ENCODE data around the gene PAFAH1B2.
"Not testable (repeated sequence)": the region's sequence is repeated elsewhere in the genome, so short reads cannot be mapped to it uniquely, and the experiment has no call there.

Gene PAFAH1B2

DNA sequence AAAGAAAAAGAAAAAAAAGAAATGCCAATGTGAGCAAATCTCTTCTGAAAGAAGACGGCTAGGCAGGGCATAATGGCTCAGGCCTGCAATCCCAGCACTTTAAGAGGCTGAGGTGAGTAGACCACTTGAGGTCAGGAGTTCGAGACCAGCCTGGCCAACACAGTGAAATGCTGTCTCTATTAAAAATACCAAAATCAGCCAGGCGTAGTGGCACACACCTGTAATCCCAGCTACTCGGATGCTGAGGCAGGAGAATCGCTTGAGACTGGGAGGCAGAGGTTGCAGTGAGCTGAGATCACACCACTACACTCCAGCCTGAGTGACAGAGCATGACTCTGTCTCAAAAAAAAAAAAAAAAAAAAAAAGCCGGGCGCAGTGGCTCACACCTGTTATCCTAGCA, 13.7 kb upstream of the PAFAH1B2 start:
- H3K9me3 ChIP-seq (ENCODE audit: control insufficient read depth, insufficient read depth, low read depth, low read length); H3K4me3 ChIP-seq (ENCODE audit: low read depth, low read length); H3K9ac ChIP-seq (ENCODE audit: low read length); H3K27me3 ChIP-seq (ENCODE audit: control insufficient read depth, insufficient read depth, low read length); H3K36me3 ChIP-seq (ENCODE audit: control insufficient read depth, insufficient read depth, low read length); H3K27ac ChIP-seq (ENCODE audit: low read depth, low read length); H3K4me1 ChIP-seq (ENCODE audit: control insufficient read depth, insufficient read depth, low read length): not testable (repeated sequence)

DNA sequence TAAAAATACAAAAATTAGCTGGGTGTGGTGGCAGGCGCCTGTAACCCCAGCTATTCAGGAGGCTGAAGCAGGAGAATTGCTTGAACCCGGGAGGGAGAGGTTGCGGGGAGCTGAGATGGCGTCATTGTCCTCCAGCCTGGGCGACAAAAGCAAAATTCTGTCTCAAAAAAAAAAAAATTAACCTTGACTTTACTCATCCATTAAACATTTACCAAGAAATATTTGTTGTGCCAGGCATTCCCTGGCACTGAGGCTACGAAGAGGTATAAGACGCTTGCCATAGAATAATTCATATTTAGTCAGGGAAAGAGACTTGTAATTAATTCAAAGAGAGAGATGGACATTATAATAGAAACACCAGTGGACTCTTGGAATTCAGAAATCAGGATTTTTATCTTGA, 13.2 kb upstream of the PAFAH1B2 start:
- Histone ChIP-seq H3K4me3 (ENCODE audit: low read depth, low read length) (no peak overlapping the region), H3K27me3 (ENCODE audit: control insufficient read depth, insufficient read depth, low read length) (peaks cover 3% of the 10 kb centered on the region; the same call in 1 of the 2 replicates), H3K9ac (ENCODE audit: low read length) (no peak overlapping the region), H3K36me3 (ENCODE audit: control insufficient read depth, insufficient read depth, low read length) (no peaks in the 10 kb centered on the region), H3K9me3 (ENCODE audit: control insufficient read depth, insufficient read depth, low read depth, low read length) (no peaks in the 10 kb centered on the region), H3K27ac (ENCODE audit: low read depth, low read length) (no peak overlapping the region), H3K4me1 (ENCODE audit: control insufficient read depth, insufficient read depth, low read length) (no peaks in the 10 kb centered on the region)

DNA sequence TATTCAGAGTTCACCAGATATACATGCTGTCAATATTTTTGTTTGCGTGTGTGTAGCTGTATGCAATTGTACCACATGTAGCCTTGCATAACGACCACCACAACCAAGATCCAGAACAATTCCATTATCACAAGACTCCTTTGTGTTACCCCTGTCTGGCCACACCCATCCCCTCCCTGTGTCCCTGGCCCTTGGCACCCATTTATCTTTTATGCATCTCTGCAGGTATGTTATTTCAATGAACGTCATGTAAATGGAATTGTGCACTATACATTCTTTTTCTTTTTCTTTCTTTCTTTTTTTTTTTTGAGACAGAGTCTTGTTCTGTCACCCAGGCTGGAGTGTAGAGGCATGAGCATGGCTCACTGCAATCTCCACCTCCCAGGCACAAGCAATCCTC, 9.7 kb upstream of the PAFAH1B2 start:
- Histone ChIP-seq H3K4me1 (ENCODE audit: control insufficient read depth, insufficient read depth, low read length) (peaks cover 3% of the 10 kb centered on the region; the same call in 1 of the 2 replicates), H3K27me3 (ENCODE audit: control insufficient read depth, insufficient read depth, low read length) (no peaks in the 10 kb centered on the region), H3K36me3 (ENCODE audit: control insufficient read depth, insufficient read depth, low read length) (no peaks in the 10 kb centered on the region), H3K27ac (ENCODE audit: low read depth, low read length) (no peak overlapping the region), H3K9ac (ENCODE audit: low read length) (no peak overlapping the region), H3K9me3 (ENCODE audit: control insufficient read depth, insufficient read depth, low read depth, low read length) (no peaks in the 10 kb centered on the region), H3K4me3 (ENCODE audit: low read depth, low read length) (no peak overlapping the region)

DNA sequence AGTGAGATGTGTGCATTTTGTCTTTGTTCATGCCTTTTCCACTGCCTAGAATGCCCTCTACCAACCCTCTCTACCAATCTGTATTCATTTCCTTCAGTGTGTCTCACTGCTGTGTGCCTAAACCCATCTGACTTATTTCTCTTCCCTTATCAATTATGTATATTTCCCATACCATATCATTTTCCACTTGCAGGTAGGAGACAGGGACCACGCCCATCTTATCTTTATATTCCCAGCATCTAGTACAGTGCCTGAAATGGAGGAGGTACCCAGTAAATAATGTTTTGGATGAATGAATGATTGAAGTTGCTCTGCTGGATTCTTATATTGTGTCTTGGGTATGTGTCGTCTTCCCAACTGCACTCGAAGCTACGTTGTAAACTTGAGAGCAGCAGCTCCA, 9.1 kb upstream of the PAFAH1B2 start:
- not testable (repeated sequence) for H3K4me3 ChIP-seq (ENCODE audit: low read depth, low read length); H3K36me3 ChIP-seq (ENCODE audit: control insufficient read depth, insufficient read depth, low read length); H3K4me1 ChIP-seq (ENCODE audit: control insufficient read depth, insufficient read depth, low read length); H3K9me3 ChIP-seq (ENCODE audit: control insufficient read depth, insufficient read depth, low read depth, low read length); H3K27me3 ChIP-seq (ENCODE audit: control insufficient read depth, insufficient read depth, low read length); H3K9ac ChIP-seq (ENCODE audit: low read length); H3K27ac ChIP-seq (ENCODE audit: low read depth, low read length)

DNA sequence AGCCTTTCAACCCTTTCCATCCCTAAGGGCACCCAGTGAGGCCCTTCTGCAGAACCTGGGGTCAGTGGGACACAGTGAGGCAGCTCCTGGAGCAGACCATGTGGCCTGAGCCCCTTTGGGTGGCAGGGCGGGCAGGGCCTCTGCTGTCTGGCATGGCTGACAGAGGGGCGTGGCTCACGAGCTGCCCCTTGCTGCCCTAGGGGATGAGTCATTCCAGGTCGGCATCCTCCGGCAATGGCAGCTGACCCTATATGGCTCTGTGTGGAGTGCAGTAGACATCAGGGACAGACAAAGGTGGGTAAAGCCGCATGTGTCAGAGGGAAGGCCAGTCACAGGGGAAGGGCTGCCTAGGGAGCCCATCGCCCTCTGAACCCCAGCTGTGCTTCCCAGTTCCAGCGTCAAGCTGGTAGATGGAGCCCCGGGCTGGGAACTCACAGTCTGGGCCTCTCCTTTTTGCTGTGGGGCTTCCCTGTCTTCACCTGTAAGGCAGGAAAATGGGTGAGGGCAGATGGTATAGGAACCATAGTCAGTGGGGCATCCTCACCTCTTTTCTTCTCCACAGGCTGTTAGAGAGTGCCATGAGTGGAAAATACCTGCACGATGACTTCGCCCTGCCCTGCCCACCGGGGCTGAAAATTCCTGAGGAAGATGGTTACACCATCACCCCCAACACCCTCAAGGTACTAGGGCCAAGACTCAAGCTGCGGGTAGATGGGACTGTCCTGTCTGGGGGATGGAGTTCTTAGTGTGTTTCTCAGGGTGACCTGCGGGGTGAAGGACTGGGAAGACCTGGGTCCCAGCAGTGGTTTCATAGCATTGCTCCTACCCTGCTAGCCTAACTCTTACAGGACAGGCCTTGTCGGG, 6.6 kb upstream of the PAFAH1B2 start:
- not testable (repeated sequence) for H3K36me3 ChIP-seq (ENCODE audit: control insufficient read depth, insufficient read depth, low read length)

DNA sequence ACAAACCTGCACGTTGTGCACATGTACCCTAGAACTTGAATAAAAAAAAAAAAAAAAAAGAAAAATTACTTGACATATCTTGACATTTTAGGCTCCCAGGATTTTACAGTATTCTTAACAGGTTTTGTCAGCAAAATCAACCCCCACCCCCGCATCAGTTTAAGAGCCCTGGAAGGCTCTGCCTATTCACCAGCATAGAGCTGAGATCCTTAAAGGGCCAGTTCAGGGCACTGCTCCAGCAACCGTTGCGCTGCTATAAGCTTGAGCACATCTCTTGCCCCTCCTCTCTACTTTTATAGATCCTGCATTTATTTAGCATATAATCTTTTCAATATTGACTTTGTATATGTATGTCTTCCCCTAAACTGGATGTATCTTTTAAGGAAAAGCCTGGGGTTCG, 697 bp upstream of the PAFAH1B2 start:
- Histone ChIP-seq H3K9me3 (ENCODE audit: control insufficient read depth, insufficient read depth, low read depth, low read length) (no peaks in the 10 kb centered on the region), H3K27me3 (ENCODE audit: control insufficient read depth, insufficient read depth, low read length) (no peaks in the 10 kb centered on the region), H3K27ac (ENCODE audit: low read depth, low read length) (peak overlapping the region; percentile 92; the same call in 1 of the 2 replicates), H3K9ac (ENCODE audit: low read length) (peak overlapping the region; percentile 93), H3K36me3 (ENCODE audit: control insufficient read depth, insufficient read depth, low read length) (peaks cover 27% of the 10 kb centered on the region), H3K4me1 (ENCODE audit: control insufficient read depth, insufficient read depth, low read length) (peaks cover 10% of the 10 kb centered on the region), H3K4me3 (ENCODE audit: low read depth, low read length) (peak overlapping the region; percentile 81)

More for the DNA sequence above, 6.6 kb upstream of the PAFAH1B2 start:
- not testable (repeated sequence) for H3K9ac ChIP-seq (ENCODE audit: low read length); H3K9me3 ChIP-seq (ENCODE audit: control insufficient read depth, insufficient read depth, low read depth, low read length); H3K27ac ChIP-seq (ENCODE audit: low read depth, low read length); H3K4me3 ChIP-seq (ENCODE audit: low read depth, low read length); H3K27me3 ChIP-seq (ENCODE audit: control insufficient read depth, insufficient read depth, low read length); H3K4me1 ChIP-seq (ENCODE audit: control insufficient read depth, insufficient read depth, low read length)

DNA sequence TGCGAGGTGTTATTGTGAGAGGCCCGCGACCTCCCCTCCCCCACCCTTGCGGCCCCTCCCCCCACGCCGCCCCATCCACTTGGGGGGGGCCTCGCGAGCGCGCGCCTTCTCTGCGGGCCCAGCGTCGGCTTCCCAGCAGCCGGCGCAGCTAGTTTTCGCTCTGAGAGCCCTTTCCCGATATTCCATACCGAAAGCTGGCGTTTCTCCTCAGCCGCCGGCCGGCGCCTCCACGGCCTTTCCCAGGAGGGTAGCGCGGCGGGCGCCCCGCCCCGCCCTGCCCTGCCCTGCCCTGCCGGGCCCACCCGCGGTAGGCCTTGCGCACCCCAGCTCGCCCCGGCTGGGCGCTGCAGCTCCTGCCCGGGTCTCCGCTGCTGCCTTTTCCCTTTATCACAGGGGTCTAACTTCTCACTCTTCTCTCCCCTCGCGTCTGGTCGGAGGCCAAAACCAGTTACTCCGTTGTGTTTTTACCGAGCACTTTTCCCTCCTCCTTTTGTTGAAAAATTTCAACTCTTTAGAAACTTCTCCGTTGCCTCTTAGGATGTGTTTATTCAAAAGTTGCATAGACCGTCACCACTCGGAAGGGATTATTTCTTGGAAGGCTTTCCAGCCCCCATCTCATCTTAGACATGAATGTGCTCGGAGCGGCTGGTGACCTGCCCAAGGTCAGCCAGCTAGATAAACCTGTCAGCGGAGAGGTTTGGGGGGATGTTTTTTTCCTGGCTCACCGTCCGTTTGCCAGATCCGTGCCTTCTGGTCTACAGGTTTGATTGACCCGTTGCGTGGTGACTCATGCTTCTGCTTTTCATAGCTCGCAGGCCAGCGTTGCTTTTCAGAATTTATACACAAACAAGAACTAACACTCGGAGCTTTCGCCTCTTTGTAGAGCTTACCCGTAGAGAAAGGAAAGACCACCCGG, 648 bp downstream of the PAFAH1B2 start:
- Histone ChIP-seq H3K9ac (ENCODE audit: low read length) (peak overlapping the region; percentile 93), H3K36me3 (ENCODE audit: control insufficient read depth, insufficient read depth, low read length) (peaks cover 31% of the 10 kb centered on the region), H3K9me3 (ENCODE audit: control insufficient read depth, insufficient read depth, low read depth, low read length) (no peaks in the 10 kb centered on the region), H3K27ac (ENCODE audit: low read depth, low read length) (peak overlapping the region; percentile 92), H3K4me3 (ENCODE audit: low read depth, low read length) (peak overlapping the region; percentile 81), H3K27me3 (ENCODE audit: control insufficient read depth, insufficient read depth, low read length) (no peaks in the 10 kb centered on the region), H3K4me1 (ENCODE audit: control insufficient read depth, insufficient read depth, low read length) (peaks cover 10% of the 10 kb centered on the region)

DNA sequence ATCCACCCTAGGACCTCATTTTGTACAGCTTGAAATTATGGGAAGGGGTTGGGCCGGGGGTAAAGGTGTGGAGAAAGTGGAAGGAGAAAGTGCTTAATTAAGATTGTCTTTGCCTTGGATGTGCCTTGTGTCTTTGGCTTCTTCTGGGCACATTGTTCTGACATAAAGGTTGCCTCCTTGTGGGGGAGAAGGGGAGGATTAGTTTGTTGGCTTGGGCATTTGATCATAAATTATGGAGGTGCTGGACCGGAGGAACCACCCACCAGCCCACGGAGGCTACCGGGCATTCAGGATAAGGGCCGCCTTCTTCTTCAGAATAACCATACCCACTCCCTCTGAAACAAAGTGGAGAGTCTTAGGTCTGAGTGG, 1.3 kb downstream of the PAFAH1B2 start:
- Histone ChIP-seq H3K9me3 (ENCODE audit: control insufficient read depth, insufficient read depth, low read depth, low read length) (no peaks in the 10 kb centered on the region), H3K4me3 (ENCODE audit: low read depth, low read length) (peak overlapping the region; percentile 81), H3K27me3 (ENCODE audit: control insufficient read depth, insufficient read depth, low read length) (no peaks in the 10 kb centered on the region), H3K9ac (ENCODE audit: low read length) (peak overlapping the region; percentile 93), H3K36me3 (ENCODE audit: control insufficient read depth, insufficient read depth, low read length) (peaks cover 35% of the 10 kb centered on the region), H3K27ac (ENCODE audit: low read depth, low read length) (peak overlapping the region; percentile 53; the same call in 1 of the 2 replicates), H3K4me1 (ENCODE audit: control insufficient read depth, insufficient read depth, low read length) (peaks cover 10% of the 10 kb centered on the region)

DNA sequence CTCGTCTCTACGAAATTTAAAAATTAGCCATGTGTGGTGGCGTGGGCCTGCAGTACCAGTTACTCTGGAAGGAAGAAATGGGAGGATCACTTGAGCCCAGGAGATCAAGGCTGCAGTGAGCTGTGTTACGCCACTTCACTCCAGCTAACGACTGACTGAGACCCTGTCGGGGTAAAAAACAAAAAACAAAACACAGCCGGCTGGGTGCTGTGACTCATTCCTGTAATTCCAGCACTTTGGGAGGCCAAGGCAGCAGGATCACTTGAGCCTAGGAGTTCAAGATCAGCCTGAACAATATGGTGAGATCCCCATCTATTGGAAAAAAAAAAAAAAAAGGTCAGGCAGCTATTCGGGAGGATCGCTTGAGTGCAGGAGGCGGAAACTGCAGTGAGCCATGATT, 2.4 kb downstream of the PAFAH1B2 start:
- peaks cover 38% of the 10 kb centered on the region for H3K36me3 ChIP-seq (ENCODE audit: control insufficient read depth, insufficient read depth, low read length)
- H3K27me3 ChIP-seq (ENCODE audit: control insufficient read depth, insufficient read depth, low read length): no peaks in the 10 kb centered on the region
- H3K9ac ChIP-seq (ENCODE audit: low read length): no peak overlapping the region
- H3K4me1 ChIP-seq (ENCODE audit: control insufficient read depth, insufficient read depth, low read length): peaks cover 10% of the 10 kb centered on the region
- peak overlapping the region; percentile 29; the same call in 1 of the 2 replicates for H3K27ac ChIP-seq (ENCODE audit: low read depth, low read length)
- H3K4me3 ChIP-seq (ENCODE audit: low read depth, low read length): peak overlapping the region; percentile 81
- no peaks in the 10 kb centered on the region for H3K9me3 ChIP-seq (ENCODE audit: control insufficient read depth, insufficient read depth, low read depth, low read length)

DNA sequence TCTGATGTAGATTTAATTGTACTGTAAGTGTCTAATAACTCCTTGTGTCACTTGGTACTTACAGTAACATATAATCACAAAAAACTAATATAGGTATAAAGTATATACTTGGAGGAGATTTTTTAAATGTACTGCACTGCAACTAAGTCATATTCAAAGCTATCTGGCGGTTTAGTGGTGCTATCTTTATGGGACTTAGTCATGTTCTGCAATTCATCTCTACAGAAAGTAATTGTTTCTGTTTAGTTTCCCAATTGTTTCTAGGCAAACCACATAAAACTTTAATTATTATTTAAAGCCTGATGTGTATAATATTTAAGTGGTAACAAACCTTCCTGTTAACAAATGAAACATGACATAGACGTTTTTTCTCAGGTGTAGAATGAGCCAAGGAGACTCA, 8.0 kb downstream of the PAFAH1B2 start:
- Histone ChIP-seq H3K9me3 (ENCODE audit: control insufficient read depth, insufficient read depth, low read depth, low read length) (no peaks in the 10 kb centered on the region), H3K27ac (ENCODE audit: low read depth, low read length) (no peak overlapping the region), H3K27me3 (ENCODE audit: control insufficient read depth, insufficient read depth, low read length) (no peaks in the 10 kb centered on the region), H3K4me3 (ENCODE audit: low read depth, low read length) (no peak overlapping the region), H3K4me1 (ENCODE audit: control insufficient read depth, insufficient read depth, low read length) (no peaks in the 10 kb centered on the region), H3K9ac (ENCODE audit: low read length) (no peak overlapping the region), H3K36me3 (ENCODE audit: control insufficient read depth, insufficient read depth, low read length) (peaks cover 65% of the 10 kb centered on the region)

DNA sequence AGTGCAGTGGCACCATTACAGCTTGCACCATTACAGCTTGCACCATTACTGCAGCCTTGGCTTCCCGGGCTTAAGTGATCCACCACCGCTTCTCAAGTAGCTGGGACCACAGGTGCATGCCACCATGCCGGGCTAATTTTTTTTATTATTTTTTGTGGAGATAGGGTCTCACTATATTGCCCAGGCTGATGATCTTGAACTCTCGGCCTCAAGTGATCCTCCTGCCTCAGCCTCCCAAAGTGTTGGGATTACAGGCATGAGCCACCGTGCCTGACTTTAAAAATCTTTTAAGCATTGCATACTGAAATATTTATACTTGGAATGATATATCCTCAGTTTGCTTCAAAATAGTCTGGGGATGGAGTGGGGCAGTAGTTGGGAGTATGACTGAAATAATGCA, 10.4 kb downstream of the PAFAH1B2 start:
- Histone ChIP-seq H3K27me3 (ENCODE audit: control insufficient read depth, insufficient read depth, low read length) (no peaks in the 10 kb centered on the region), H3K4me3 (ENCODE audit: low read depth, low read length) (no peak overlapping the region), H3K4me1 (ENCODE audit: control insufficient read depth, insufficient read depth, low read length) (no peaks in the 10 kb centered on the region), H3K9ac (ENCODE audit: low read length) (no peak overlapping the region), H3K36me3 (ENCODE audit: control insufficient read depth, insufficient read depth, low read length) (peaks cover 64% of the 10 kb centered on the region), H3K9me3 (ENCODE audit: control insufficient read depth, insufficient read depth, low read depth, low read length) (no peaks in the 10 kb centered on the region), H3K27ac (ENCODE audit: low read depth, low read length) (no peak overlapping the region)
